Effector CD8-positive, alpha-beta T cell (primary cell): Measurements from ENCODE around the gene DUSP15.
"Not testable (repeated sequence)": the region's sequence is repeated elsewhere in the genome, so short reads cannot be mapped to it uniquely, and the experiment has no call there.

ENCODE experiments used
- DNase-seq: peaks from one replicate; lab custom pipeline; 2025; lab: John Stamatoyannopoulos, UW
- total RNA-seq, 4 experiments: gene quantifications; one replicate each; lab custom pipeline; 2026; lab: John Stamatoyannopoulos, UW

The DUSP15 gene
- total RNA-seq: 0 to 0.18 (median 0.06) reads per million in 4 experiments

GRCh38 chr20:31869942-31870725, at the start of gene DUSP15, which contains the start of gene TTLL9:
TSS of gene DUSP15 (minus strand) at chr20:31870527. CDS start at chr20:31870337, 190 bp downstream.
TSS of gene TTLL9 (plus strand) at chr20:31870634. CDS start at chr20:31871127, 493 bp downstream.
- no peak for DNase-seq

GRCh38 chr20:31919410-31920155, 49.3 kb upstream of the DUSP15 start:
- no peak for DNase-seq

GRCh38 chr20:31918466-31919105, 48.3 kb upstream of the DUSP15 start:
- no peak for DNase-seq

GRCh38 chr20:31917962-31918412, 47.7 kb upstream of the DUSP15 start:
- DNase-seq: not testable (repeated sequence)

- no peak for DNase-seq
Observed at GRCh38 chr20:31916708-31917107, 46.4 kb upstream of the DUSP15 start.

GRCh38 chr20:31915491-31916280, 45.4 kb upstream of the DUSP15 start:
- DNase-seq: no peak

- no peak for DNase-seq
Observed at GRCh38 chr20:31914170-31914569, 43.8 kb upstream of the DUSP15 start.

GRCh38 chr20:31913431-31914157, 43.3 kb upstream of the DUSP15 start:
- no peak for DNase-seq

- no peak for DNase-seq
Observed at GRCh38 chr20:31910071-31910803, 39.9 kb upstream of the DUSP15 start.

GRCh38 chr20:31909253-31910070, 39.1 kb upstream of the DUSP15 start:
- DNase-seq: no peak

GRCh38 chr20:31908424-31908823, 38.1 kb upstream of the DUSP15 start:
- DNase-seq: no peak

- DNase-seq: no peak
Observed at GRCh38 chr20:31908016-31908415, 37.7 kb upstream of the DUSP15 start.

GRCh38 chr20:31907046-31907445, 36.7 kb upstream of the DUSP15 start:
- DNase-seq: no peak

- no peak for DNase-seq
Observed at GRCh38 chr20:31906001-31906400, 35.7 kb upstream of the DUSP15 start.

GRCh38 chr20:31903627-31904386, 33.5 kb upstream of the DUSP15 start:
- DNase-seq: no peak

GRCh38 chr20:31901615-31902014, 31.3 kb upstream of the DUSP15 start:
- no peak for DNase-seq

GRCh38 chr20:31897541-31897940, 27.2 kb upstream of the DUSP15 start:
- DNase-seq: no peak

GRCh38 chr20:31896049-31896448, 25.7 kb upstream of the DUSP15 start:
- no peak for DNase-seq
